ENCODE measurements around the gene SERPINA1.

SERPINA1 gene

DNA sequence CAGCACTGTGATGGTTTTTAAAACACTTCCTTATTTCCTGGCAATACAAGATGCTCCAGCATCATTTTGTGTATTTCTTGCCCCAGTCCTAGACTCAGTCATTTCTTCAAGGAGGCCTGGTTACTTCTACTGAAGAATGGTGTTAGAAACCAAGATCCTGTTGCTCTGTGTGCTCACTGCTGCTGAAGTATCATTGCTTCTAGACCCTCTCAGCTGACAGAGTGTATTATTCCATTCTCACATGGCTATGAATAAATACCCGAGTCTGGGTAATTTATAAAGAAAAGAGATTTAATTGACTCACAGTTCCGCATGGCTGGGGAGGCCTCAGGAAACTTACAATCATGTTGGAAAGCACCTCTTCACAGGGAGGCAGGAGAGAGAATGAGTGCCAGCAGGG, 50.4 kb downstream of the SERPINA1 start:
- TF ChIP-seq, protein P1, sequence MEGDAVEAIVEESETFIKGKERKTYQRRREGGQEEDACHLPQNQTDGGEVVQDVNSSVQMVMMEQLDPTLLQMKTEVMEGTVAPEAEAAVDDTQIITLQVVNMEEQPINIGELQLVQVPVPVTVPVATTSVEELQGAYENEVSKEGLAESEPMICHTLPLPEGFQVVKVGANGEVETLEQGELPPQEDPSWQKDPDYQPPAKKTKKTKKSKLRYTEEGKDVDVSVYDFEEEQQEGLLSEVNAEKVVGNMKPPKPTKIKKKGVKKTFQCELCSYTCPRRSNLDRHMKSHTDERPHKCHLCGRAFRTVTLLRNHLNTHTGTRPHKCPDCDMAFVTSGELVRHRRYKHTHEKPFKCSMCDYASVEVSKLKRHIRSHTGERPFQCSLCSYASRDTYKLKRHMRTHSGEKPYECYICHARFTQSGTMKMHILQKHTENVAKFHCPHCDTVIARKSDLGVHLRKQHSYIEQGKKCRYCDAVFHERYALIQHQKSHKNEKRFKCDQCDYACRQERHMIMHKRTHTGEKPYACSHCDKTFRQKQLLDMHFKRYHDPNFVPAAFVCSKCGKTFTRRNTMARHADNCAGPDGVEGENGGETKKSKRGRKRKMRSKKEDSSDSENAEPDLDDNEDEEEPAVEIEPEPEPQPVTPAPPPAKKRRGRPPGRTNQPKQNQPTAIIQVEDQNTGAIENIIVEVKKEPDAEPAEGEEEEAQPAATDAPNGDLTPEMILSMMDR (conservative IDR thresholded peaks at IDR 0.05): no peak
- TF ChIP-seq ZFX (IDR thresholded peaks at IDR 0.05): no peak
- H3K27ac ChIP-seq: no peak overlapping the region

DNA sequence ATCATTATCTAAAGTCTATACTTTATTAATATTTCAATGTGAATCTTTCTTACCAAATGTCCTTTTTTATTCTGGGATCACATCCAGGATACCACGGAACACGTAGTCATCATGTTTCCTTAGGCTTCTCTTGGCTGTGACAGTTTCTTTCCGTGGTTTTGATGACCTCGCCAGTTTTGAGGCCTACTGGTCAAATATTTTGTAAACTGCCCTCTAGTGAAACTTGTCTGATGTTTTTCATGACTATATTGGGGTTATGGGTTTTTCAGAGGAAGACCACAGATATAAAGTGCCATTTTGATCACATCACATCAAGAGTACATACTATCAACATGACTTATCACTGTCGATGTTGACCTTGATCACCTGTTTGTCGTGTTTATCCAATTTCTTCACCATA, 51.1 kb downstream of the SERPINA1 start:
- H3K27ac ChIP-seq: no peak overlapping the region
- TF ChIP-seq, protein P1 (conservative IDR thresholded peaks at IDR 0.05): no peak; the same call in 1 of the 2 replicates
- no peak for TF ChIP-seq ZFX (IDR thresholded peaks at IDR 0.05)

DNA sequence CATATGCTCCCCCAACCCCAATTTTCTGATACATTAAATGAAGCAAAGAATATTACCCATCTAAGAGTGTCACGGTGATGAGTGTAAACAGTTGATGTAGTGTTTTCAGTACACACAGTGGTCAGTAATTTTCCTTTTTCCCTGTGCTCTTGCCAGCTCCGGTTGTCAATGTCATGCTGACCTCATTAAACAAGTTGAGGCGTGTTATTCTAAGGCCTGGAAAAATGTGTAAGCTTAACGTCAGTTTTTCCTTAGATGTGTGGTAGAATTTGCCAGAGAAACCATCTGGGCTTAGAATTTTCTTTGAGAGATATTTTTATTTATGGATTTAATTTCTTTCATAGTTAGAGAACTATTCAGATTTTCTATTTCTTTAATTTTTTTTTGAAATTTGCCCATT, 53.5 kb downstream of the SERPINA1 start:
- H3K27ac ChIP-seq: no peak overlapping the region
- no peak for TF ChIP-seq ZFX (IDR thresholded peaks at IDR 0.05)
- TF ChIP-seq, protein P1 (conservative IDR thresholded peaks at IDR 0.05): no peak

DNA sequence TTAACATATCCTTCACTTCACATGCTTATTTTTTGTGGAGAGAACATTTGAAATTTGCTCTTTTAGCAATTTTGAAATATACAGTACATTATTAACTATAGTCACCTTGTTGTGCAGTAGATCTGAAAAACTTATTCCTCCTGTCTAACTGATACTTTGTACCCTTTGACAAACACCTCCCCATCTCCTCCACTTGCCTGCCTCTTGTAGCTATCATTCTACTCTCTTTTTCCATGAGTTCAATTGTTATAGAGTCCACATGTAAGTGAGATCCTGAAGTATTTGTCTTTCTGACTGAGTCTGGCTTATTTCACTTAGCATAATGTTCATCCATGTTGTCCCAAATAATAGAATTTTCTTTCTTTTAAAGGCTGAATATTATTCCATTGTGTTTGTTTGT, 55.8 kb downstream of the SERPINA1 start:
- H3K27ac ChIP-seq: no peak overlapping the region
- TF ChIP-seq ZFX (IDR thresholded peaks at IDR 0.05): no peak
- TF ChIP-seq, protein P1 (conservative IDR thresholded peaks at IDR 0.05): no peak

DNA sequence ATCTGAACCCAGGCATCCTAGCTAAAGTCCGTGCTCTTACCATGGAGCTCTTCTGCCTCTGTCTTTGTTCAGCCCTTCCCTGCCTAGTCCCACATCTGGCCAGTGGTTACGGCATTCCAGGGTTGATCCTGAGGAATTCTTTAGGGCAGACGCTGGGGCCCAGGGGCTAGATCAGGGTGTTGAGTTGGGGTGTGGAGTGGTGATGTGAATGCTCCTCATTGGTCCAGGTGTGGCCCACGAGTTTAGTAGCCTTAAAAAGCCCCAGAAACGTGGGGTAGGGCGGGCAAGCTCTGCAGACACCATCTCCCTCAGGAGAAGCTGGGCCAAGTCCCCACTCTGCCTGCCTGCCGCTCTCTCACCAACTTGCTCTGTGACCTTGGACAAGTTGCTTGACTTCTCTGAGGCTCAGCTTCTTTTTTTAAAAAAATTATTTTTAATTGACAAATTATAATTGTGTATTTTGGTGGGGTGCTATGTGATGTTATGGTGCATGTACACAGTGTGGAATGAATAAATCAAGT, 56.3 kb downstream of the SERPINA1 start:
- no peak for TF ChIP-seq ZFX (IDR thresholded peaks at IDR 0.05)
- TF ChIP-seq, protein P1 (conservative IDR thresholded peaks at IDR 0.05): no peak
- no peak overlapping the region for H3K27ac ChIP-seq

DNA sequence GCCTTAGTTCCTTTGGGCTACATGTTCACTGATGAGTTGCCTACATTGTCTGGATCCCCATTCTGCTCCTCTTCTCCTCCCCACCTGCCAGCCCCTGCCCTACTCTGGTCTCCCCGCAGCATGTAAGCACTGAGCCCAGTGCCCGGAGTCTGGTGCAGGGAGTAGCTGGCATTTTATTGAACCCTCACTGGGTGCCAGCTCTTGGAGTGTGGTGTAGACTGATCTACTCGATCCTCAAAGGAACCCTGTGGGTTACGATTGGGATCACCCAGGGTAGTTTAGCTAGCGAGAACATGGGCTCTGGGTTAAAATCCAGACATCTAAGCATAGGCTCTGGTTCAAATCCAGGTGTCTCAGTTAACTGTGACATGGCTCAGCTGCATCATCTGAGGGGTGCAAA, 56.9 kb downstream of the SERPINA1 start:
- H3K27ac ChIP-seq: no peak overlapping the region
- no peak for TF ChIP-seq ZFX (IDR thresholded peaks at IDR 0.05)
- TF ChIP-seq, protein P1 (conservative IDR thresholded peaks at IDR 0.05): no peak

DNA sequence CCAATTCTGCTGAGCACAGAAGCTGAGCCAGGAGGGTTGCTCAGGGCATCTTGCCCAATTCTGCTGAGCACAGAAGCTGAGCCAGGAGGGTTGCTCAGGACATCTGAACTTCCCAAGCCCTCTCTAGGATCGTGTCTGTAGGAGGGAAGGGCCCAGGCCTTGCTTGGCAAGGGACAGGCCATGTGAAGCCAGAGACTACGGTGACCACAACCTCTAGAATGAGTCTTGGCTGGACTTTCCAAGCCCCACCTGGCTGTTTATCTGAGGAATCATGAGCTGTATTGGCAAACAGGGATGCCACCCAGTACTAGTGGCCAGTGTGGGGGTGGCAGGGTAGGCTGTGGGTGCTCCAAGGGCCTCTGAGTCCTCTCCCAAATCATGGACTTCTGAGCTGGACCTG, 57.5 kb downstream of the SERPINA1 start:
- H3K27ac ChIP-seq: no peak overlapping the region

More for the DNA sequence above, 57.5 kb downstream of the SERPINA1 start:
- TF ChIP-seq, protein P1 (conservative IDR thresholded peaks at IDR 0.05): no peak
- TF ChIP-seq ZFX (IDR thresholded peaks at IDR 0.05): no peak

Measured in C4-2B (cell line).